SK-N-SH (cell line): ENCODE results near the gene PTPRG. TPM values are rescaled to one million over a fixed set of nuclear protein-coding genes. Genes with fewer than 3 reads are reported as not detected.
A peak's percentile ranks its signal among the peaks of the same experiment; 100 is the strongest.

Experiments
- CTCF ChIA-PET: fragments of 300-600, 350-600 bp; formaldehyde crosslinking; extraction: SDS; loops from one replicate; lab custom pipeline; 2021; lab: Yijun Ruan, JAX
- POLR2A ChIA-PET: fragments of 350-600 bp; sonication (Branson Sonifier 250); formaldehyde crosslinking; extraction: SDS; loops from one replicate; lab custom pipeline; 2020; ENCODE audit warnings: antibody characterized with exemption, inconsistent platforms; lab: Yijun Ruan, JAX
- DNase-seq: peaks from one replicate; pipeline ENCODE4 v3.0.0; 2012
- H2AFZ ChIP-seq: fragments of 200-600 bp; sonication (generic); 2 replicates; pipeline ENCODE4 v1.8.1; 2016; ENCODE audit warnings: antibody characterized with exemption, mild to moderate bottlenecking, low read depth
- H3F3A ChIP-seq: fragments of 200-600 bp; sonication (generic); replicated peaks from 2 replicates; pipeline ENCODE3; 2016; ENCODE audit warnings: antibody characterized with exemption, mild to moderate bottlenecking; ENCODE audit not compliant: insufficient read depth
- H3K27ac ChIP-seq, 2 experiments: fragments of 200-500 bp in 1 of 2; fragments of 200-600 bp in 1 of 2; sonication (Bioruptor generic) in 1 of 2; sonication (generic), shearing (Covaris generic) in 1 of 2; 2 replicates each; pipeline versions ENCODE4 v1.5.1 to v1.6.1; 2014 to 2016; ENCODE audit warnings: low read depth in 2 of 2, inconsistent platforms in 1 of 2, low read length in 1 of 2, mild to moderate bottlenecking in 1 of 2, mixed read lengths in 1 of 2
- H3K27me3 ChIP-seq: fragments of 200-600 bp; sonication (generic), shearing (Covaris generic); 2 replicates; pipeline ENCODE4 v1.6.1; 2016; ENCODE audit warnings: mixed run types; ENCODE audit not compliant: insufficient read depth
- H3K36me3 ChIP-seq, 2 experiments: fragments of 200-500 bp in 1 of 2; fragments of 200-600 bp in 1 of 2; sonication (Bioruptor generic) in 1 of 2; sonication (generic) in 1 of 2; replicated peaks in 1 of 2; 2 replicates each; pipeline versions ENCODE3 to v1.5.1; 2014 to 2016; ENCODE audit warnings: low read length in 1 of 2, mild to moderate bottlenecking in 1 of 2; ENCODE audit not compliant: insufficient read depth in 2 of 2, control insufficient read depth in 1 of 2
- H3K4me1 ChIP-seq, 2 experiments: fragments of 200-500 bp in 1 of 2; fragments of 200-600 bp in 1 of 2; sonication (Bioruptor generic) in 1 of 2; sonication (generic), shearing (Covaris generic) in 1 of 2; 2 replicates each; pipeline versions ENCODE4 v1.5.1 to v1.6.1; 2014 to 2016; ENCODE audit warnings: low read depth in 1 of 2, low read length in 1 of 2, mixed run types in 1 of 2; ENCODE audit not compliant: insufficient read depth in 2 of 2, control insufficient read depth in 1 of 2
- H3K4me2 ChIP-seq: fragments of 200-600 bp; sonication (generic), shearing (Covaris generic); 2 replicates; pipeline ENCODE4 v1.6.1; 2017; ENCODE audit warnings: mixed run types
- H3K4me3 ChIP-seq, 2 experiments: fragments of 200-500 bp in 1 of 2; fragments of 200-600 bp in 1 of 2; sonication (Bioruptor generic) in 1 of 2; sonication (generic), shearing (Covaris generic) in 1 of 2; 2 replicates each; pipeline versions ENCODE4 v1.5.1 to v1.8.1; 2014 to 2016; ENCODE audit warnings: low read depth in 2 of 2, inconsistent platforms in 1 of 2, low read length in 1 of 2, mild to moderate bottlenecking in 1 of 2, mixed read lengths in 1 of 2, moderate library complexity in 1 of 2
- H3K79me2 ChIP-seq: fragments of 200-600 bp; sonication (generic); 2 replicates; pipeline ENCODE4 v1.8.1; 2017; ENCODE audit warnings: mild to moderate bottlenecking; ENCODE audit not compliant: insufficient read depth
- H3K9ac ChIP-seq: fragments of 200-600 bp; sonication (generic); 2 replicates; pipeline ENCODE4 v1.6.1; 2017; ENCODE audit warnings: mixed run types
- H3K9me2 ChIP-seq: fragments of 200-600 bp; sonication (generic); 2 replicates; pipeline ENCODE4 v1.6.1; 2017; ENCODE audit warnings: mixed run types
- H3K9me3 ChIP-seq: fragments of 200-600 bp; sonication (generic); 2 replicates; pipeline ENCODE4 v1.6.1; 2017; ENCODE audit warnings: mixed run types, mild to moderate bottlenecking, moderate library complexity
- H4K20me1 ChIP-seq: fragments of 200-600 bp; sonication (generic); 2 replicates; pipeline ENCODE4 v1.6.1; 2017; ENCODE audit warnings: mild to moderate bottlenecking, mixed run types; ENCODE audit not compliant: insufficient read depth
- CHD2 ChIP-seq: fragments of 150-350 bp; IDR thresholded peaks from 2 replicates; pipeline ENCODE4 v1.6.1; 2018; ENCODE audit warnings: low read length; ENCODE audit not compliant: partially characterized antibody
- EZH2phosphoT487 ChIP-seq: fragments of 200-600 bp; sonication (generic); IDR thresholded peaks from 2 replicates; pipeline ENCODE4 v1.6.1; 2017; ENCODE audit warnings: low read depth, mixed run types, mild to moderate bottlenecking, antibody characterized with exemption, moderate library complexity, borderline replicate concordance
- FOSL2 ChIP-seq: IDR thresholded peaks from 2 replicates; pipeline ENCODE4 v1.4.0; 2012; ENCODE audit warnings: low read depth, mild to moderate bottlenecking, moderate library complexity, borderline replicate concordance
- FOXJ3 ChIP-seq: sonication (generic); formaldehyde crosslinking; IDR thresholded peaks from 2 replicates; pipeline ENCODE4 v1.5.1; 2020; ENCODE audit warnings: mild to moderate bottlenecking, missing genetic modification reagents
- GABPA ChIP-seq: IDR thresholded peaks from 2 replicates; pipeline ENCODE4 v1.4.0; 2012; ENCODE audit warnings: low read depth, mild to moderate bottlenecking
- IRF3 ChIP-seq: fragments of 150-350 bp; IDR thresholded peaks from 2 replicates; pipeline ENCODE4 v1.6.1; 2016; ENCODE audit warnings: mild to moderate bottlenecking, low read depth, low read length
- JUND ChIP-seq: IDR thresholded peaks from 2 replicates; pipeline ENCODE4 v1.4.0; 2012
- PBX3 ChIP-seq: IDR thresholded peaks from 2 replicates; pipeline ENCODE4; 2012
- POLR2AphosphoS5 ChIP-seq: IDR thresholded peaks from 2 replicates; pipeline ENCODE4 v1.6.1; 2012; ENCODE audit warnings: low read depth, low read length
- RAD21 ChIP-seq: IDR thresholded peaks from 2 replicates; pipeline ENCODE4 v1.6.1; 2012; ENCODE audit warnings: mild to moderate bottlenecking, low read length
- RCOR1 ChIP-seq: fragments of 150-350 bp; IDR thresholded peaks from 2 replicates; pipeline ENCODE4 v1.6.1; 2017; ENCODE audit warnings: antibody characterized with exemption, low read length
- RXRA ChIP-seq: IDR thresholded peaks from 2 replicates; pipeline ENCODE4 v1.4.0; 2012; ENCODE audit warnings: low read depth, mild to moderate bottlenecking, borderline replicate concordance
- SIN3A ChIP-seq: IDR thresholded peaks from 2 replicates; pipeline ENCODE4 v1.6.1; 2012; ENCODE audit warnings: low read depth, mild to moderate bottlenecking, low read length, moderate library complexity, borderline replicate concordance
- TAF1 ChIP-seq: IDR thresholded peaks from 2 replicates; pipeline ENCODE4 v1.6.1; 2012; ENCODE audit warnings: low read depth, mild to moderate bottlenecking, low read length, moderate library complexity, borderline replicate concordance
- TCF12 ChIP-seq: IDR thresholded peaks from 2 replicates; pipeline ENCODE4 v1.4.0; 2012
- TEAD4 ChIP-seq: IDR thresholded peaks from 2 replicates; pipeline ENCODE4 v1.4.0; 2012; ENCODE audit warnings: mild to moderate bottlenecking, borderline replicate concordance; ENCODE audit not compliant: insufficient read depth
- WGBS: methylation state at CpG from one replicate; pipeline ENCODE4 v1.1.6; 2017; ENCODE audit warnings: low lambda C conversion rate; 5-methylcytosine and 5-hydroxymethylcytosine counted together
- polyA plus RNA-seq, 3 experiments: library from polyadenylated mRNA; depleted of rRNA; stranded (reverse); fragments of >200 nt; gene quantifications; 2 replicates each; pipeline ENCODE4 v1.2.3, GENCODE V29; 2012
- TF ChIP-seq, protein P1 (sequence below): IDR thresholded peaks from 2 replicates; pipeline ENCODE4 v1.6.1; 2012; ENCODE audit warnings: mild to moderate bottlenecking, low read depth, low read length, moderate library complexity
- TF ChIP-seq, protein P2 (sequence below): IDR thresholded peaks from 2 replicates; pipeline ENCODE4 v1.4.0; 2012; ENCODE audit warnings: low read depth

The PTPRG gene
- polyA plus RNA-seq, 1 of the 3 experiments (the other 2 are of a cell fraction): 14.1 TPM

- peaks cover 25% of the 10 kb centered on the region; the same call in 1 of the 2 replicates for H3K79me2 ChIP-seq
- peaks cover 0 to under 1% of the 10 kb centered on the region in 2 experiments; a peak in 1 of 4 replicates for H3K4me1 ChIP-seq
- TF ChIP-seq EZH2phosphoT487 (no peak), RAD21 (no peak), FOXJ3 (CRISPR knock-in tag) (no peak), RXRA (no peak), RCOR1 (no peak)
- TF ChIP-seq, protein P1, sequence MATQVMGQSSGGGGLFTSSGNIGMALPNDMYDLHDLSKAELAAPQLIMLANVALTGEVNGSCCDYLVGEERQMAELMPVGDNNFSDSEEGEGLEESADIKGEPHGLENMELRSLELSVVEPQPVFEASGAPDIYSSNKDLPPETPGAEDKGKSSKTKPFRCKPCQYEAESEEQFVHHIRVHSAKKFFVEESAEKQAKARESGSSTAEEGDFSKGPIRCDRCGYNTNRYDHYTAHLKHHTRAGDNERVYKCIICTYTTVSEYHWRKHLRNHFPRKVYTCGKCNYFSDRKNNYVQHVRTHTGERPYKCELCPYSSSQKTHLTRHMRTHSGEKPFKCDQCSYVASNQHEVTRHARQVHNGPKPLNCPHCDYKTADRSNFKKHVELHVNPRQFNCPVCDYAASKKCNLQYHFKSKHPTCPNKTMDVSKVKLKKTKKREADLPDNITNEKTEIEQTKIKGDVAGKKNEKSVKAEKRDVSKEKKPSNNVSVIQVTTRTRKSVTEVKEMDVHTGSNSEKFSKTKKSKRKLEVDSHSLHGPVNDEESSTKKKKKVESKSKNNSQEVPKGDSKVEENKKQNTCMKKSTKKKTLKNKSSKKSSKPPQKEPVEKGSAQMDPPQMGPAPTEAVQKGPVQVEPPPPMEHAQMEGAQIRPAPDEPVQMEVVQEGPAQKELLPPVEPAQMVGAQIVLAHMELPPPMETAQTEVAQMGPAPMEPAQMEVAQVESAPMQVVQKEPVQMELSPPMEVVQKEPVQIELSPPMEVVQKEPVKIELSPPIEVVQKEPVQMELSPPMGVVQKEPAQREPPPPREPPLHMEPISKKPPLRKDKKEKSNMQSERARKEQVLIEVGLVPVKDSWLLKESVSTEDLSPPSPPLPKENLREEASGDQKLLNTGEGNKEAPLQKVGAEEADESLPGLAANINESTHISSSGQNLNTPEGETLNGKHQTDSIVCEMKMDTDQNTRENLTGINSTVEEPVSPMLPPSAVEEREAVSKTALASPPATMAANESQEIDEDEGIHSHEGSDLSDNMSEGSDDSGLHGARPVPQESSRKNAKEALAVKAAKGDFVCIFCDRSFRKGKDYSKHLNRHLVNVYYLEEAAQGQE: no peak
- peaks cover 5% of the 10 kb centered on the region for H3F3A ChIP-seq
- no peaks in the 10 kb centered on the region for H3K9me3 ChIP-seq
- H4K20me1 ChIP-seq: peaks cover 11% of the 10 kb centered on the region; the same call in 1 of the 2 replicates
- H3K9me2 ChIP-seq: no peaks in the 10 kb centered on the region
- no peaks in the 10 kb centered on the region for H3K27me3 ChIP-seq
- ChIA-PET CTCF (no interaction called here), POLR2A (no interaction called here)
- WGBS: 86% methylated on average over 6 of the region's 6 CpGs
- no peak for DNase-seq
- no peaks in the 10 kb centered on the region for H3K36me3 ChIP-seq
- H3K27ac ChIP-seq: no peak overlapping the region
- H3K4me3 ChIP-seq: no peak overlapping the region
- H2AFZ ChIP-seq: no peak overlapping the region
- no peak overlapping the region for H3K9ac ChIP-seq
- no peak overlapping the region for H3K4me2 ChIP-seq
Observed at GRCh38 chr3:61724801-61725200, 163.4 kb downstream of the PTPRG start.

- H3K36me3 ChIP-seq: no peaks in the 10 kb centered on the region
- no peak overlapping the region for H3K9ac ChIP-seq
- H3K27ac ChIP-seq: no peak overlapping the region
- H3K4me2 ChIP-seq: no peak overlapping the region; the same call in 1 of the 2 replicates
- no peak for DNase-seq
- peaks cover 11% of the 10 kb centered on the region; the same call in 1 of the 2 replicates for H4K20me1 ChIP-seq
- peaks cover 0 to 3% of the 10 kb centered on the region in 2 experiments; a peak in 1 of 4 replicates for H3K4me1 ChIP-seq
- peaks cover 26% of the 10 kb centered on the region; the same call in 1 of the 2 replicates for H3K79me2 ChIP-seq
- 63% methylated on average over 5 of the region's 5 CpGs for WGBS
- ChIA-PET CTCF (no interaction called here), POLR2A (no interaction called here)
- H3K4me3 ChIP-seq: no peak overlapping the region
- peaks cover 5% of the 10 kb centered on the region for H3F3A ChIP-seq
- H2AFZ ChIP-seq: no peak overlapping the region
- H3K9me2 ChIP-seq: no peaks in the 10 kb centered on the region
- no peaks in the 10 kb centered on the region for H3K27me3 ChIP-seq
- H3K9me3 ChIP-seq: no peaks in the 10 kb centered on the region
- TF ChIP-seq, protein P2, sequence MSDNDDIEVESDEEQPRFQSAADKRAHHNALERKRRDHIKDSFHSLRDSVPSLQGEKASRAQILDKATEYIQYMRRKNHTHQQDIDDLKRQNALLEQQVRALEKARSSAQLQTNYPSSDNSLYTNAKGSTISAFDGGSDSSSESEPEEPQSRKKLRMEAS: 0 out of 2 replicates have a peak, but pooled peaks have one; percentile 14
- TF ChIP-seq GABPA: no peak
- TF ChIP-seq IRF3: no peak
- no peak for TF ChIP-seq TAF1
- TF ChIP-seq SIN3A: no peak
- TF ChIP-seq PBX3: peak; percentile 79
- TF ChIP-seq FOSL2: 0 out of 2 replicates have a peak, but pooled peaks have one; percentile 13
- peak; percentile 63 for TF ChIP-seq TCF12
- TF ChIP-seq TEAD4: 0 out of 2 replicates have a peak, but pooled peaks have one; percentile 9
- no peak for TF ChIP-seq EZH2phosphoT487
- TF ChIP-seq POLR2AphosphoS5: peak; percentile 21; the same call in 1 of the 2 replicates
- no peak for TF ChIP-seq FOXJ3 (CRISPR knock-in tag)
- TF ChIP-seq JUND: peak; percentile 32; the same call in 1 of the 2 replicates
- TF ChIP-seq RAD21: no peak
- no peak for TF ChIP-seq CHD2
Observed at GRCh38 chr3:61725851-61726333, 164.5 kb downstream of the PTPRG start.
